Endodermal cell (in vitro differentiated cells): ENCODE data around the gene TREML1. TPM values are rescaled to one million over a fixed set of nuclear protein-coding genes. Genes with fewer than 3 reads are reported as not detected.

Source experiments
- DNase-seq: peaks from one replicate; pipeline ENCODE4 v3.0.0-alpha.2; 2017
- H3K27ac ChIP-seq: 2 replicates; pipeline ENCODE4 v1.5.1; 2013; ENCODE audit warnings: mild to moderate bottlenecking, low read depth, low read length, moderate library complexity
- H3K27me3 ChIP-seq: 2 replicates; pipeline ENCODE4 v1.6.1; 2013; ENCODE audit warnings: mild to moderate bottlenecking, low read length, moderate library complexity; ENCODE audit not compliant: insufficient read depth, control insufficient read depth, poor library complexity, severe bottlenecking
- H3K36me3 ChIP-seq: 2 replicates; pipeline ENCODE4 v1.7.0; 2013; ENCODE audit warnings: mild to moderate bottlenecking, low read length, moderate library complexity; ENCODE audit not compliant: control insufficient read depth, insufficient read depth
- H3K4me1 ChIP-seq: one replicate; pipeline ENCODE4 v1.7.0; 2013; ENCODE audit warnings: low read length; ENCODE audit not compliant: control insufficient read depth, insufficient read depth
- H3K4me3 ChIP-seq: 2 replicates; pipeline ENCODE4 v1.5.1; 2013; ENCODE audit warnings: mild to moderate bottlenecking, low read length, moderate library complexity
- H3K9ac ChIP-seq: 2 replicates; pipeline ENCODE4 v1.6.1; 2013; ENCODE audit warnings: mild to moderate bottlenecking, low read length, moderate library complexity; ENCODE audit not compliant: poor library complexity, severe bottlenecking; ENCODE audit errors: extremely low read depth
- H3K9me3 ChIP-seq: 2 replicates; pipeline ENCODE4 v1.6.1; 2013; ENCODE audit warnings: mild to moderate bottlenecking, low read length, moderate library complexity; ENCODE audit not compliant: control insufficient read depth
- H3K27ac Mint-ChIP-seq: 2 replicates; pipeline ENCODE4 v1.8.0; 2020; ENCODE audit warnings: mixed read lengths
- H3K27me3 Mint-ChIP-seq: 2 replicates; pipeline ENCODE4 v1.8.0; 2021; ENCODE audit warnings: mild to moderate bottlenecking, mixed read lengths; ENCODE audit not compliant: insufficient read depth
- H3K36me3 Mint-ChIP-seq: 2 replicates; pipeline ENCODE4 v1.8.0; 2020; ENCODE audit warnings: low read depth, mixed read lengths
- H3K4me1 Mint-ChIP-seq: 2 replicates; pipeline ENCODE4 v1.8.0; 2020; ENCODE audit warnings: mixed read lengths
- H3K4me3 Mint-ChIP-seq: 2 replicates; pipeline ENCODE4 v1.8.0; 2020; ENCODE audit warnings: mild to moderate bottlenecking, moderate library complexity, mixed read lengths
- H3K9me3 Mint-ChIP-seq: 2 replicates; pipeline ENCODE4 v1.8.0; 2020; ENCODE audit warnings: mild to moderate bottlenecking, mixed read lengths
- WGBS, 2 experiments: methylation state at CpG; one replicate each; pipeline versions ENCODE4 v1.1.5 to v1.1.7; 2013; ENCODE audit warnings: missing lambda C conversion rate in 2 of 2, mixed read lengths in 1 of 2; ENCODE audit not compliant: insufficient coverage in 1 of 2, insufficient read length in 1 of 2; 5-methylcytosine and 5-hydroxymethylcytosine counted together
- total RNA-seq, 2 donors: library from RNA; stranded (reverse); fragmentation: NEBNext Ultra II Directional in 1 of 2; extraction: Animal tissue kit (Norgen Biotek cat#: 25700) in 1 of 2; gene quantifications; 2 replicates in 1 of 2; 3 replicates in 1 of 2; pipeline ENCODE4 v1.2.1, GENCODE V29; 2021
- TF ChIP-seq, protein P1 (sequence below): fragments of 200-600 bp; sonication (generic); conservative IDR thresholded peaks from 2 replicates; pipeline ENCODE4 v1.5.0; 2021; ENCODE audit warnings: antibody characterized with exemption, mild to moderate bottlenecking

TREML1 gene
- total RNA-seq, 2 donors from 2014 or later = 0.31 to 0.53 TPM

DNA sequence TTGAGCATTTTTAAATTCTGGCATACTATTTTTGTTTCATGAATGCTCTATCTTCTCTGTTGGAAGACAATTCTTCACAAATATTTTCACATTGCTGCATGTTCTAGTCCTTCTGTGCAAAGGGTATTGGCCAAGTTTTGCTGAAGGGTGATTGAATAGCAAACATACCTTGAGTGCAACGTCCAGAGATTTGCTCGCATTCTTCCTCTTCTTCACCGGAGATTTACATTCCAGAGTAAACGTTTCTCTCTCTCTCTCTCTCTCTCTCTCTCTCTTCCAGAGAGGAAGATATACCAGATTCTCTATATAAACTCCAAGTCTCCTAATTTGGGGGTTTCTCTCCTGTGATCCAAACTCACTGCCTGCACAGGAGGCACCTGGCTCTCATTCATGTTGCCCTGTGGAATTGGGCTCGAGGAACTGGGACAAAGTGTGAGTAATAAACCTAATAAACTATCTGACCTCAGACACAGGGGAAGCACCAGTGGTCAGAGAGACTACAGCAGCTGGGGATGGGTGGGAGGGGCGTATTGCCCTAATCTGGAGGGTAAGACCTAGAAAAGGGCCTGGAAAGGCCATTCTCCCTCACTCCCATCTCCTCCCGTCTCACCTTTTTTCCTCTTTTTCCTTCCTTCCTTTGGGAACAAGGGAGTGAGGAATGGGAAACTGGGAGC lies 1.1 kb upstream of the TREML1 start:
- Histone ChIP-seq H3K4me3 (no peak overlapping the region), H3K27ac (no peak overlapping the region), H3K9me3 (no peaks in the 10 kb centered on the region), H3K4me1 (peaks cover 3% of the 10 kb centered on the region), H3K27me3 (no peaks in the 10 kb centered on the region), H3K36me3 (no peaks in the 10 kb centered on the region), H3K9ac (no peak overlapping the region)
- peaks cover 20% of the 10 kb centered on the region for H3K4me1 Mint-ChIP-seq
- peaks cover 15% of the 10 kb centered on the region for H3K27me3 Mint-ChIP-seq
- 91% methylated on average over 6 of the region's 7 CpGs; no CpG with 5 or more reads in 1 of the 2 experiments for WGBS, 2 experiments
- no peak overlapping the region for H3K4me3 Mint-ChIP-seq
- no peaks in the 10 kb centered on the region for H3K9me3 Mint-ChIP-seq
- H3K27ac Mint-ChIP-seq = no peak overlapping the region
- TF ChIP-seq, protein P1, sequence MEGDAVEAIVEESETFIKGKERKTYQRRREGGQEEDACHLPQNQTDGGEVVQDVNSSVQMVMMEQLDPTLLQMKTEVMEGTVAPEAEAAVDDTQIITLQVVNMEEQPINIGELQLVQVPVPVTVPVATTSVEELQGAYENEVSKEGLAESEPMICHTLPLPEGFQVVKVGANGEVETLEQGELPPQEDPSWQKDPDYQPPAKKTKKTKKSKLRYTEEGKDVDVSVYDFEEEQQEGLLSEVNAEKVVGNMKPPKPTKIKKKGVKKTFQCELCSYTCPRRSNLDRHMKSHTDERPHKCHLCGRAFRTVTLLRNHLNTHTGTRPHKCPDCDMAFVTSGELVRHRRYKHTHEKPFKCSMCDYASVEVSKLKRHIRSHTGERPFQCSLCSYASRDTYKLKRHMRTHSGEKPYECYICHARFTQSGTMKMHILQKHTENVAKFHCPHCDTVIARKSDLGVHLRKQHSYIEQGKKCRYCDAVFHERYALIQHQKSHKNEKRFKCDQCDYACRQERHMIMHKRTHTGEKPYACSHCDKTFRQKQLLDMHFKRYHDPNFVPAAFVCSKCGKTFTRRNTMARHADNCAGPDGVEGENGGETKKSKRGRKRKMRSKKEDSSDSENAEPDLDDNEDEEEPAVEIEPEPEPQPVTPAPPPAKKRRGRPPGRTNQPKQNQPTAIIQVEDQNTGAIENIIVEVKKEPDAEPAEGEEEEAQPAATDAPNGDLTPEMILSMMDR = no peak
- DNase-seq = no peak
- H3K36me3 Mint-ChIP-seq = no peaks in the 10 kb centered on the region

DNA sequence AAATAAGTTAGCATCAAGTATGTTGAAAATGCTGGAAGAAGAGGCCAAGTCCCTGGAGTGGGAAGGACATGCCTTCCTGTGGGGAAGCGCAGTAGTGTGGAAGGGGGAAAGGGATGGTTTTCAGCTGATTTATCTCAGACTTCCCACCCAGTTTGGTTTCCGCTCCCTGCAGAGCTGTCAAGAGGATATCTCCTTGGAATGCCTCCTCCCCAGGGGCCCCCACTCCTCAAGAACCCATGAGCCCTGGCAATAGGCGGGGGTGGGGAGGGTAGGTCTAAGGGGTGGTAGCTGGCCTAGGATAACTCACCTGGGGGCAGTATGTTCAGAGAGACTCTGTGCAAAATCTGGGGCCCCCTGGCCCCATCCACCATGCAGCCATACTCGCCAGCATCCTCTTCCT lies 696 bp downstream of the TREML1 start:
- Mint-ChIP-seq H3K36me3 (no peaks in the 10 kb centered on the region), H3K4me3 (no peak overlapping the region), H3K27me3 (peaks cover 11% of the 10 kb centered on the region), H3K9me3 (no peaks in the 10 kb centered on the region), H3K4me1 (peaks cover 20% of the 10 kb centered on the region), H3K27ac (no peak overlapping the region)
- peak; percentile 75 for DNase-seq
- no peak overlapping the region for H3K9ac ChIP-seq
- peaks cover 3% of the 10 kb centered on the region for H3K4me1 ChIP-seq
- WGBS, 2 experiments = 80 to 100% methylated on average over 1 to 4 of the region's 4 CpGs
- H3K36me3 ChIP-seq = no peaks in the 10 kb centered on the region
- H3K4me3 ChIP-seq = no peak overlapping the region
- TF ChIP-seq, protein P1 = no peak
- H3K9me3 ChIP-seq = no peaks in the 10 kb centered on the region
- no peak overlapping the region for H3K27ac ChIP-seq
- no peaks in the 10 kb centered on the region for H3K27me3 ChIP-seq

DNA sequence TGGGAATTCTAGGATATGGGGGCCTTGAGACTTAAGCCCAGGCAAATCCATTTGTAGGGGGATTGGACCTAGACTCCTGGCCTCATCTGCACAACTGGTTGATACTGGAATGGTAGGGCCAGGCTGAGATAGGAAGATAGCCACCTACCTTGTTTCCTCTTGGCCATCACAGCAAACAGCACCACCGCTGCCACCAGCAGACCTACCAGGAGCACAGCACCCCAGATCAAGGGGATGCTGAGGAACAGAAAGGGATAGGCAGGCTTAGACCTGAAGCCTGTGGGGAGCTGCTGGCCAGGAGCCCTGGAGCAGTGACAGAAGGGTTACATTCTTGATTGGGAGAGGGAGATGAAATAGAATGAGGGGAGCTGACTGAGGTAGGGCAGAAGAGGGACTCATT lies 3.5 kb downstream of the TREML1 start:
- whole genome bisulfite sequencing, 2 experiments = 78% methylated on average over 1 of the region's 1 CpG; no CpG with 5 or more reads in 1 of the 2 experiments
- Histone ChIP-seq H3K36me3 (no peaks in the 10 kb centered on the region), H3K27me3 (no peaks in the 10 kb centered on the region), H3K4me1 (peaks cover 3% of the 10 kb centered on the region), H3K27ac (no peak overlapping the region), H3K9ac (no peak overlapping the region), H3K4me3 (no peak overlapping the region), H3K9me3 (no peaks in the 10 kb centered on the region)
- TF ChIP-seq, protein P1 = peak; percentile 57
- Mint-ChIP-seq H3K27ac (no peak overlapping the region), H3K4me1 (peaks cover 20% of the 10 kb centered on the region), H3K36me3 (no peaks in the 10 kb centered on the region), H3K4me3 (no peak overlapping the region), H3K9me3 (no peaks in the 10 kb centered on the region), H3K27me3 (peaks cover 2% of the 10 kb centered on the region)
- DNase-seq = no peak
